H9 (cell line): ENCODE measurements around the gene LCP1. TPM values are rescaled to one million over a fixed set of nuclear protein-coding genes. Genes with fewer than 3 reads are reported as not detected.

ENCODE experiments used
- DNase-seq: peaks from one replicate; pipeline ENCODE4 v3.0.0-alpha.2; 2017
- H2AFZ ChIP-seq: one replicate; pipeline ENCODE4 v1.6.1; 2013; ENCODE audit warnings: mild to moderate bottlenecking, low read length, control low read depth, moderate library complexity
- H2AK5ac ChIP-seq: 2 replicates; pipeline ENCODE4 v1.6.1; 2013; ENCODE audit warnings: low read length, control low read depth, mixed read lengths; ENCODE audit not compliant: insufficient read length
- H2BK120ac ChIP-seq: one replicate; pipeline ENCODE4 v1.6.1; 2013; ENCODE audit warnings: low read depth, mild to moderate bottlenecking, low read length, control low read depth, inconsistent platforms; ENCODE audit not compliant: poor library complexity, severe bottlenecking
- H2BK12ac ChIP-seq: 2 replicates; pipeline ENCODE4 v1.6.1; 2013; ENCODE audit warnings: low read length, control low read depth, mixed read lengths, low read depth; ENCODE audit not compliant: insufficient read length
- H2BK15ac ChIP-seq: 2 replicates; pipeline ENCODE4 v1.6.1; 2013; ENCODE audit warnings: low read depth, low read length, control low read depth
- H2BK20ac ChIP-seq: one replicate; pipeline ENCODE4 v1.6.1; 2013; ENCODE audit warnings: low read depth, mild to moderate bottlenecking, low read length, control low read depth, inconsistent platforms; ENCODE audit not compliant: poor library complexity, severe bottlenecking
- H2BK5ac ChIP-seq: 2 replicates; pipeline ENCODE4 v1.6.1; 2013; ENCODE audit warnings: low read length, control low read depth, mixed read lengths; ENCODE audit not compliant: insufficient read length
- H3K14ac ChIP-seq: 2 replicates; pipeline ENCODE4 v1.6.1; 2013; ENCODE audit warnings: low read length, control low read depth; ENCODE audit not compliant: insufficient read depth
- H3K18ac ChIP-seq: 2 replicates; pipeline ENCODE4 v1.6.1; 2013; ENCODE audit warnings: low read depth, mild to moderate bottlenecking, mixed read lengths, low read length, control low read depth; ENCODE audit not compliant: insufficient read length
- H3K23ac ChIP-seq: 2 replicates; pipeline ENCODE4 v1.6.1; 2013; ENCODE audit warnings: low read length, control low read depth, mixed read lengths, low read depth; ENCODE audit not compliant: insufficient read length
- H3K23me2 ChIP-seq: 2 replicates; pipeline ENCODE4 v1.6.1; 2013; ENCODE audit warnings: low read depth, mild to moderate bottlenecking, mixed read lengths, low read length, control low read depth; ENCODE audit not compliant: insufficient read length, poor library complexity, severe bottlenecking
- H3K27ac ChIP-seq: 2 replicates; pipeline ENCODE4 v1.5.1; 2013; ENCODE audit warnings: low read length, control low read depth, mixed read lengths, low read depth; ENCODE audit not compliant: insufficient read length
- H3K27me3 ChIP-seq: 2 replicates; pipeline ENCODE4 v1.6.1; 2013; ENCODE audit warnings: low read length, control low read depth, inconsistent platforms; ENCODE audit not compliant: insufficient read depth
- H3K4ac ChIP-seq: 2 replicates; pipeline ENCODE4 v1.6.1; 2013; ENCODE audit warnings: low read depth, mild to moderate bottlenecking, control low read depth, inconsistent platforms, low read length, moderate library complexity
- H3K4me1 ChIP-seq: 2 replicates; pipeline ENCODE4 v1.6.1; 2013; ENCODE audit warnings: low read length, control low read depth, inconsistent platforms; ENCODE audit not compliant: insufficient read depth
- H3K4me2 ChIP-seq: 2 replicates; pipeline ENCODE4 v1.6.1; 2013; ENCODE audit warnings: low read length, control low read depth, mixed read lengths; ENCODE audit not compliant: insufficient read length, insufficient read depth
- H3K56ac ChIP-seq: 2 replicates; pipeline ENCODE4 v1.6.1; 2013; ENCODE audit warnings: low read depth, mild to moderate bottlenecking, mixed read lengths, low read length, control low read depth; ENCODE audit not compliant: insufficient read length
- H3K79me1 ChIP-seq: 2 replicates; pipeline ENCODE4 v1.6.1; 2013; ENCODE audit warnings: low read depth, mild to moderate bottlenecking, moderate library complexity, low read length, control low read depth, inconsistent platforms; ENCODE audit not compliant: insufficient read depth, poor library complexity, severe bottlenecking
- H3K79me2 ChIP-seq: 2 replicates; pipeline ENCODE4 v1.6.1; 2013; ENCODE audit warnings: low read length, control low read depth, inconsistent platforms; ENCODE audit not compliant: insufficient read depth
- H3K9ac ChIP-seq: 2 replicates; pipeline ENCODE4 v1.6.1; 2013; ENCODE audit warnings: low read length, control low read depth, mixed read lengths; ENCODE audit not compliant: insufficient read length; ENCODE audit errors: extremely low read depth
- H3K9me3 ChIP-seq: one replicate; pipeline ENCODE4 v1.6.1; 2013; ENCODE audit warnings: low read depth, low read length, inconsistent platforms; ENCODE audit not compliant: control insufficient read depth
- H3T11ph ChIP-seq: one replicate; pipeline ENCODE4 v1.6.1; 2013; ENCODE audit warnings: mild to moderate bottlenecking, low read length, control low read depth, inconsistent platforms
- H4K20me1 ChIP-seq: one replicate; pipeline ENCODE4 v1.6.1; 2013; ENCODE audit not compliant: control insufficient read depth, insufficient read length, insufficient read depth
- H4K5ac ChIP-seq: 2 replicates; pipeline ENCODE4 v1.6.1; 2013; ENCODE audit warnings: low read depth, mild to moderate bottlenecking, mixed read lengths, low read length, control low read depth; ENCODE audit not compliant: insufficient read length
- H4K8ac ChIP-seq: replicated peaks from 2 replicates; pipeline ENCODE4 v1.6.1; 2013; ENCODE audit warnings: low read length, control low read depth, mixed read lengths, low read depth; ENCODE audit not compliant: insufficient read length
- H4K91ac ChIP-seq: 2 replicates; pipeline ENCODE4 v1.6.1; 2013; ENCODE audit warnings: low read depth, mild to moderate bottlenecking, moderate library complexity, mixed read lengths, low read length, control low read depth; ENCODE audit not compliant: insufficient read length
- H3K27ac Mint-ChIP-seq, 3 experiments: 2 replicates in 2 of 3; 3 replicates in 1 of 3; pipeline ENCODE4 v1.8.0; 2020 to 2021; ENCODE audit warnings: mixed read lengths in 3 of 3, mild to moderate bottlenecking in 1 of 3, moderate library complexity in 1 of 3
- H3K27me3 Mint-ChIP-seq: 2 replicates; pipeline ENCODE4 v1.8.0; 2021; ENCODE audit warnings: low read depth, mild to moderate bottlenecking, moderate library complexity, mixed read lengths
- H3K36me3 Mint-ChIP-seq, 3 experiments: 2 replicates in 2 of 3; 3 replicates in 1 of 3; pipeline ENCODE4 v1.8.0; 2020 to 2021; ENCODE audit warnings: low read depth in 3 of 3, mixed read lengths in 3 of 3; ENCODE audit not compliant: insufficient read depth in 1 of 3
- H3K4me1 Mint-ChIP-seq, 2 experiments: 2 replicates each; pipeline ENCODE4 v1.8.0; 2020; ENCODE audit warnings: mixed read lengths in 2 of 2
- H3K4me3 Mint-ChIP-seq, 2 experiments: 2 replicates in 1 of 2; 3 replicates in 1 of 2; pipeline ENCODE4 v1.8.0; 2020 to 2021; ENCODE audit warnings: mild to moderate bottlenecking in 2 of 2, mixed read lengths in 2 of 2, moderate library complexity in 1 of 2
- H3K9me3 Mint-ChIP-seq, 2 experiments: 2 replicates in 1 of 2; 3 replicates in 1 of 2; pipeline ENCODE4 v1.8.0; 2020; ENCODE audit warnings: mild to moderate bottlenecking in 2 of 2, mixed read lengths in 2 of 2, moderate library complexity in 1 of 2
- CTCF ChIP-seq: fragments of 200-600 bp; sonication (generic); conservative IDR thresholded peaks from 3 replicates; pipeline ENCODE4 v1.8.0; 2021; ENCODE audit warnings: antibody characterized with exemption, mild to moderate bottlenecking
- WGBS: extraction: QIAGEN DNeasy Blood & Tissue Kit; methylation state at CpG from one replicate; pipeline ENCODE4 v1.1.7; 2013; ENCODE audit warnings: missing lambda C conversion rate, low lambda C conversion rate, mixed read lengths; ENCODE audit not compliant: insufficient read length; ENCODE audit errors: extremely low coverage; 5-methylcytosine and 5-hydroxymethylcytosine counted together
- total RNA-seq: library from RNA; stranded (reverse); gene quantifications from 2 replicates; pipeline ENCODE4 v1.2.1, GENCODE V29; 2021

Gene LCP1
- total RNA-seq, 1 experiment from 2014 or later, result 0.81 TPM

DNA sequence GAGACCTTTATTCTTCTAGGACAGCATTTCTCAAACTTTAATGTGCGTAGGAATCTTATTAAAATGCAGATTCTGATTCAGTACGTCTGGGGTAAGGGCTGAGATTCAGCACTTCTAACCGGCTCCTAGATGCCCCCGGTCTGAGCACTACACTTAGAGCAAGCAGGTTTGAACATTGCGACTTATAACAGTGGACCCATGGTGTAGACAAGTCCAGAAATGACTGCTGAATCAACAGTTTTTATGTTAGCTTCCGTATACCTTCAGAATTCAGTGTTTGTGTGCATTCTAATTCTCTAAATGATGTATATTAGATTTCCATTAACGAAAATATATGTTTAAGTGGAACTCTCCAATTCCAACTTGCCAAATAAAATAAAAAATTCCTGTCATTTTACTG is 59.7 kb downstream of the LCP1 start:
- Histone ChIP-seq H4K8ac (no peak overlapping the region), H2AFZ (no peak overlapping the region), H4K5ac (no peak overlapping the region), H3K23ac (no peak overlapping the region), H2BK20ac (no peak overlapping the region), H3K4ac (no peak overlapping the region), H3K27me3 (no peaks in the 10 kb centered on the region), H3K18ac (no peak overlapping the region), H3K79me1 (no peaks in the 10 kb centered on the region), H2AK5ac (no peak overlapping the region), H3K23me2 (no peaks in the 10 kb centered on the region), H3T11ph (no peak overlapping the region), H3K27ac (no peak overlapping the region), H4K91ac (no peak overlapping the region), H3K4me2 (no peak overlapping the region), H4K20me1 (no peaks in the 10 kb centered on the region), H3K9ac (no peak overlapping the region), H3K4me1 (peaks cover 3% of the 10 kb centered on the region; the same call in 1 of the 2 replicates), H2BK15ac (no peak overlapping the region), H3K56ac (no peak overlapping the region), H3K79me2 (no peaks in the 10 kb centered on the region), H2BK120ac (no peak overlapping the region), H3K9me3 (no peaks in the 10 kb centered on the region), H2BK12ac (no peak overlapping the region), H2BK5ac (no peak overlapping the region), H3K14ac (no peak overlapping the region)
- H3K4me3 Mint-ChIP-seq, result no peak overlapping the region
- DNase-seq, result no peak
- no peaks in the 10 kb centered on the region; a peak in 1 of 7 replicates for H3K36me3 Mint-ChIP-seq
- H3K27me3 Mint-ChIP-seq, result no peaks in the 10 kb centered on the region
- no peaks in the 10 kb centered on the region for H3K9me3 Mint-ChIP-seq
- H3K4me1 Mint-ChIP-seq, result peaks cover 10 to 11% of the 10 kb centered on the region in 2 experiments
- H3K27ac Mint-ChIP-seq, result no peak overlapping the region
- TF ChIP-seq CTCF, result no peak
- WGBS, result no CpG with 5 or more reads among the region's 7 CpGs
